Measurements from ENCODE around the gene UBL4A. TPM values are rescaled to one million over a fixed set of nuclear protein-coding genes. Genes with fewer than 3 reads are reported as not detected.
A peak's percentile ranks its signal among the peaks of the same experiment; 100 is the strongest.

The UBL4A gene
- total RNA-seq, 3 donors from 2014 or later (not counting 1 experiment from before 2014, with no cell fraction given): 11.7 to 22.4 (median 17.6) TPM

GRCh38 chrX:154515090-154515965 lies 28.9 kb upstream of the UBL4A start:
- ATAC-seq (no peak), DNase-seq (peak in 1 of 2 donors; percentile 39)
- 4% methylated on average over 22 of the region's 34 CpGs for WGBS (ENCODE audit: insufficient coverage)
- peak overlapping the region; percentile 80 for H3K4me3 Mint-ChIP-seq
- peak overlapping the region; percentile 84 to 91 for H3K27ac Mint-ChIP-seq
- Histone ChIP-seq H3K4me3 (ENCODE audit: low read length) (peak overlapping the region; percentile 87), H3K27ac (ENCODE audit: low read length) (peak overlapping the region; percentile 88), H3K27me3 (ENCODE audit: control insufficient read depth, insufficient read depth, low read length) (no peaks in the 10 kb centered on the region), H3K9me3 (ENCODE audit: control insufficient read depth, insufficient read depth, low read length) (no peaks in the 10 kb centered on the region), H3K4me1 (ENCODE audit: control insufficient read depth, insufficient read depth, low read length) (peaks cover 30% of the 10 kb centered on the region), H3K36me3 (ENCODE audit: control insufficient read depth, insufficient read depth, low read length) (no peaks in the 10 kb centered on the region)
- H3K4me1 Mint-ChIP-seq: peaks cover 13 to 28% of the 10 kb centered on the region in 2 donors
- no peaks in the 10 kb centered on the region for H3K27me3 Mint-ChIP-seq (ENCODE audit: low read depth in 2 of 2)
- intact Hi-C loops (cut with micrococcal nuclease): no loop called here
- TF ChIP-seq CTCF (IDR thresholded peaks at IDR 0.05): no peak
- H3K36me3 Mint-ChIP-seq: no peaks in the 10 kb centered on the region
- H3K9me3 Mint-ChIP-seq: no peaks in the 10 kb centered on the region

GRCh38 chrX:154513716-154514115 lies 27.3 kb upstream of the UBL4A start:
- H3K4me1 Mint-ChIP-seq: peaks cover 13 to 28% of the 10 kb centered on the region in 2 donors
- Histone ChIP-seq H3K27me3 (ENCODE audit: control insufficient read depth, insufficient read depth, low read length) (no peaks in the 10 kb centered on the region), H3K27ac (ENCODE audit: low read length) (no peak overlapping the region), H3K36me3 (ENCODE audit: control insufficient read depth, insufficient read depth, low read length) (no peaks in the 10 kb centered on the region), H3K4me3 (ENCODE audit: low read length) (no peak overlapping the region), H3K4me1 (ENCODE audit: control insufficient read depth, insufficient read depth, low read length) (peaks cover 30% of the 10 kb centered on the region), H3K9me3 (ENCODE audit: control insufficient read depth, insufficient read depth, low read length) (no peaks in the 10 kb centered on the region)
- intact Hi-C loops (cut with micrococcal nuclease): no loop called here
- no peaks in the 10 kb centered on the region for H3K9me3 Mint-ChIP-seq
- 100% methylated on average over 2 of the region's 2 CpGs for WGBS (ENCODE audit: insufficient coverage)
- no peaks in the 10 kb centered on the region for H3K36me3 Mint-ChIP-seq
- H3K4me3 Mint-ChIP-seq: no peak overlapping the region
- DNase-seq (no peak), ATAC-seq (no peak)
- H3K27ac Mint-ChIP-seq: peak overlapping the region in 1 of 2 donors; percentile 72
- H3K27me3 Mint-ChIP-seq (ENCODE audit: low read depth in 2 of 2): no peaks in the 10 kb centered on the region
- TF ChIP-seq CTCF (IDR thresholded peaks at IDR 0.05): no peak

GRCh38 chrX:154512879-154513553 lies 26.6 kb upstream of the UBL4A start:
- no peak overlapping the region for H3K27ac ChIP-seq (ENCODE audit: low read length)
- peaks cover 30% of the 10 kb centered on the region for H3K4me1 ChIP-seq (ENCODE audit: control insufficient read depth, insufficient read depth, low read length)
- intact Hi-C loops (cut with micrococcal nuclease): no loop called here
- WGBS (ENCODE audit: insufficient coverage): 96% methylated on average over 11 of the region's 16 CpGs
- DNase-seq (no peak), ATAC-seq (no peak)
- Mint-ChIP-seq H3K9me3 (no peaks in the 10 kb centered on the region), H3K27me3 (ENCODE audit: low read depth in 2 of 2) (no peaks in the 10 kb centered on the region), H3K4me1 (peaks cover 13 to 28% of the 10 kb centered on the region in 2 donors), H3K27ac (peak overlapping the region in 1 of 2 donors; percentile 72), H3K4me3 (no peak overlapping the region), H3K36me3 (no peaks in the 10 kb centered on the region)
- H3K27me3 ChIP-seq (ENCODE audit: control insufficient read depth, insufficient read depth, low read length): no peaks in the 10 kb centered on the region
- H3K9me3 ChIP-seq (ENCODE audit: control insufficient read depth, insufficient read depth, low read length): no peaks in the 10 kb centered on the region
- H3K36me3 ChIP-seq (ENCODE audit: control insufficient read depth, insufficient read depth, low read length): no peaks in the 10 kb centered on the region
- H3K4me3 ChIP-seq (ENCODE audit: low read length): no peak overlapping the region
- no peak for TF ChIP-seq CTCF (IDR thresholded peaks at IDR 0.05)
